HG02610 (cell line): ENCODE data around the gene HSPA13.
"Not testable (repeated sequence)": the region's sequence is repeated elsewhere in the genome, so short reads cannot be mapped to it uniquely, and the experiment has no call there.

Source experiments
- ATAC-seq: cut with Tn5 transposase; IDR thresholded peaks from one replicate; pipeline ENCODE4 v1.9.1; 2021; ENCODE audit warnings: mild to moderate bottlenecking, moderate library complexity; ENCODE audit not compliant: unreplicated experiment

HSPA13 gene, protein sequence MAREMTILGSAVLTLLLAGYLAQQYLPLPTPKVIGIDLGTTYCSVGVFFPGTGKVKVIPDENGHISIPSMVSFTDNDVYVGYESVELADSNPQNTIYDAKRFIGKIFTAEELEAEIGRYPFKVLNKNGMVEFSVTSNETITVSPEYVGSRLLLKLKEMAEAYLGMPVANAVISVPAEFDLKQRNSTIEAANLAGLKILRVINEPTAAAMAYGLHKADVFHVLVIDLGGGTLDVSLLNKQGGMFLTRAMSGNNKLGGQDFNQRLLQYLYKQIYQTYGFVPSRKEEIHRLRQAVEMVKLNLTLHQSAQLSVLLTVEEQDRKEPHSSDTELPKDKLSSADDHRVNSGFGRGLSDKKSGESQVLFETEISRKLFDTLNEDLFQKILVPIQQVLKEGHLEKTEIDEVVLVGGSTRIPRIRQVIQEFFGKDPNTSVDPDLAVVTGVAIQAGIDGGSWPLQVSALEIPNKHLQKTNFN

DNA sequence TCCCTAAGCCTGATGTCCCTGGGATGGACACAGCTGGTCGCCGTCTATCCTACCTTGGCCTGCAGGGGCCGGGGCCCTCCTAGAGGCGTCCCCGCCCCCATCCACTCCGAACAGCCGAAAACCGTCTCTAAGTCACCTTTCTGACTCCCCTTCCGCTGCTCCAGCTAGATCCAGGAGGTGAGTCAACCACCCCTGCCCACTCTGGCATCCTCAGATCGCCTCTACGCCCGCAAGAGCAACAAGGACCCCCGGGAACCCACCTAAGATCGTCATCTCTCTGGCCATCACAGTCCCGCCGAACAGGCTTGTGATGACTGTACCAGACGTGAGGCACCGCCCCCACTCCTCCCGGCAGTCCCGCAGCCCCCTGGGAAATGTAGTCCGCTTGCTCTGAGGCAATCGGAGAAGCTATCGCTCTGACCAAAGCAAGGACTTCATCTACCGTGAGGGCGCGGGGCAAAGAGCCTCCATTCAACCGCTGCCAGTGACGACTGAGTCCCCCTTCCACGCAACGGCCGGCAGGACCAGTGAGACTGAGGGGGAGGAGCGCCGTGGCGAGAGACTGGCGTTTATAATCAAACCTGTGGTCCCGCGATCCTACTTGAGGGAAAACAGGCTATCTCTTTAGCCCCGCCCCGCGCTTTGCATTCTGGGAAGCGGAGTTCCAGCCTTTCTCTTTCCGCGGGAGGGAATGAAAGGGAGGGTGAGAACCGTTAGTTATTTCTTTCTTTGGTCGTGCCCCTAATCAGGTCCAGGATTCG is at the start of gene HSPA13:
Gene HSPA13 (minus strand): TSS at position 312 of the 761 bp plus-strand sequence. CDS start 27 bp downstream, at position 285.
- ATAC-seq, result peak; percentile 98

DNA sequence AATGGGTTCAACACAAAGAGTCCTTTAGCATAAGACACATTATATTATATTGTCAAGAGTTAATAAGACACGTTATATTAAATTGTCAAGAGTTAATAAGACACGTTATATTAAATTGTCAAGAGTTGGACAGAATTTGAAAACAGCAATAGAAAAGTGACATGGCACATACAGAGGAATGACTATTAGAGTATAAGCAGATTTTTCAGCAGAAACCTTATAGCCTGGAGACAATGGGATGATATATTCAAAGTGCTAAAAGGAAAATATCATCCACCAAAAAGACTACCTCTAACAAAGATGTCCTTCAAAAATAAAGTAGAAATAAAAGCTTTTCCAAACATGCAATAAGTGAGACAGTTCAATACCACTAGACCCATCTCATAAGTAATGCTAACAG is 36.0 kb upstream of the HSPA13 start:
- no peak for ATAC-seq

DNA sequence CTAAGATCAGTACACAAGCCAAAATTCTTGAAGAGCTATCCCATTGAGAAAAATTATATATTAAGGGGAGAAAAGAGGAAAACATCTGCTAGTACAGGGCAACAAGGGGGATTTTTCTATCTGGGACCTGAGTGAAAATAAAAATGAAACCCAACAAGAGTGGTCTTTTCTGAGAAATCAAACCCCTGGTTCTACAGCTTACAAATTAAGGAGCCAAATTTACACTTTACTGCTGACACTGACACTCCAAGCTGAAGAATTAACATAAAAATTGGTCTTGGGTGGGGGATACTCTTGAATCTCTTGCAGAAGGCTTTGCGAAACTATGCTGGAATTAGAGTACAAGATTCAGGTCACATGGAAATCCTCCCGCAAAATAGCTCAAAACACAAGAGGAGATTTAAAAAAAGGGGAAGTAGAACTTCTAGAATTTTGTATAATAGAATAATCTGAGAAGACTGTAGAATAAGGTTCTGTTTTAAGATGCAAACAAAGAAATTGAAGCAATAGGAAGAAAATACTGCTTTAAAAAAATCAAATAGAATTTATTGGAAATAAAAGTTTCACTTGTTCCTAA is 32.1 kb upstream of the HSPA13 start:
- peak; percentile 34 for ATAC-seq

DNA sequence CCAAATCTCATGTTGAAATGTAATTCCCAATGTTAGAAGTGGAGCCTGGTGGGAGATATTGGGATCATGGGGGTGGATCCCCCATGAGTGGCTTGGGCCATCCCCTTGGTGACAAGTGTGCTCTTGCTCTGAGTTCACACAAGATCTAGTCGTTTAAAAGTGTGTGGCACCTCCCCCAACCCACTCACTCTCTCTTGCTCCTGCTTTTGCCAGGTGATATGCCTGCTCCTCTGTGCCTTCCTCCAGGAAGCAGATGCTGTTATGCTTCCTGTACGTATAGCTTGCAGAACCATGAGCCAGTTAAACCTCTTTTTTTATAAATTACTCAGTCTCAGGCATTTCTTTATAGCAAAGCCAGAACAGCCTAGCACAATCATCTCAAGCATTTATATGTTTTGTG is 23.0 kb upstream of the HSPA13 start:
- ATAC-seq, result no peak

DNA sequence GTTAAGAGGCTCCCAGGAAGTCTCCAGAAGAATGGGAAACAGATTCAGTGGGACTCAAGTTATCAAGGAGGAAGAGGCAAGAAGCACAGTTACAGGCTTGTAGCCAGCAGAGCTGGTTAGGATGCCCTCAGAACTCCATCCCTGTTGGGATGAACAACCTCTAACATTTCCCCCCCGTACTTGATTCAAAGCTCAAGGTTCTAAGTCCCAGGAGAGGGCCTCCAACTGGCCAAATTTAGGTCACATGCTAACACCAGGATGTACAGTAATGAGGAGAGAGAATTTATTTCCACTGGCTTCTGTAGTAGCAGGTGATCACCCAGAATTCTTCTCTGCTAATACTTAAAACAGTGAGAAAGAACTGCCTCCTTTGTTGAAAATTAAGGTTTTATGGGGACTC is 22.3 kb upstream of the HSPA13 start:
- no peak for ATAC-seq

DNA sequence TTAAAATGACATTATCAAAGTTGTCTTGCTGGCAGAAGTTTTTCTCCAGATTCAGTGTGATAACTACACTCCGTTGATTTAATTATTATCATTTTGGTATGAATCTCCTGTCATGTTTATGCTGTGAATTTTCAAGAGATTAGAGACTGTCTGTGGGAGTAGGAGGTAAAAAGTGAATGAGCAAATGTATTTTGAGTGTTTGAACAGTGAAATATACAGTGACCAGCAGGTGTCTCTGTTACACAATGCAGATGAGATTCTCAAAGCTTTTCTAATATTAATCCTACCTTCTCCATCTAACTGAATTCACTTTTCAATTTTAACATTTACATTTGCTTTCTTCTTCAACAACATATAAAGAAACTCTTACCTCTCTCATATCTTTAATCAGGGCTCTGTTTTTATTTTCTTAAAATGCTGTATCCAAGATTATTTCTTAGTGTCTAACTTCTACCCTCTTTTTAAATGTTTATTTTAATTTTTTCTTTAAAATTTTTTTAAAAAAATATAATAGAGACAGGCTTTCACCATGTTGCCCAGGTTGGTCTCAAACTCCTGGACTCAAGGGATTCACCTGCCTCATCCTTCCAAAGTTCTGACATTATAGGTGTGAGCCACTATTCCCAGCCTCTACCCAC is 20.9 kb upstream of the HSPA13 start:
- no peak for ATAC-seq

DNA sequence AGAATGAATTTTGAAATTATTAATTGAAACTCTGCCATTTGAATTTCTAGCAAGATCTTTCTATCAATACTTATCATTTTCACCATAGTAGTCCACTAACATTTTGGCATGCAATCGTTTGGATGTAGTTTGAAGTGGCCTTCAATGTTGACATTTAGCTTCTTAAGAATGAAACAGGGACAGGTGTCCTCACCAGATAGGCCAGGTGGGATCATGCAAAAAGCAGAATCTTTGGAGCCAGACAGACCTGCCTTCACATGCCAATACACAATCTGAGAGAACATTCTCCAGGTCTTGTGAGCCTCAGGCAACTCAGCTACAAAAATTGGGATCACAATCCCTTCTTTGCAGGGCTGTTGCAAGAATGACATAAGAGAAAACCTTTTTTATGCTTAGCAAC is 18.3 kb upstream of the HSPA13 start:
- no peak for ATAC-seq

DNA sequence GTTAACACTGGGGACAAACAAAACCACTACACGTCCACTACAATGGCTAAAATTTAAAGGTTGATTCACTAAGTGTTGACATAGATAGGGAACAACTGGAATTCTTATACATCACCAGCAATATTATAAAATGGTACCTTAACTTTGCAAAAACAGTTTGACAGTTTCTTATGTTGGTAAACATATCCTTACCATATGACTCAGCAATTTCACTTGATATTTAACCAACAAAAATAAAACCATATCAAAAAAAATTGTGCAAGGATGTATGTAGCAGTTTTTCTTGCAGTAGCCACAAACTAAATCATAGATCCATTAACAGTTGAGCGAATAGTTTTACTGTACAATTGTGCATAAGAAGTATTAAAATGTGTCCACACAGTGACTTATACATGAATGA is 5.3 kb upstream of the HSPA13 start:
- no peak for ATAC-seq

DNA sequence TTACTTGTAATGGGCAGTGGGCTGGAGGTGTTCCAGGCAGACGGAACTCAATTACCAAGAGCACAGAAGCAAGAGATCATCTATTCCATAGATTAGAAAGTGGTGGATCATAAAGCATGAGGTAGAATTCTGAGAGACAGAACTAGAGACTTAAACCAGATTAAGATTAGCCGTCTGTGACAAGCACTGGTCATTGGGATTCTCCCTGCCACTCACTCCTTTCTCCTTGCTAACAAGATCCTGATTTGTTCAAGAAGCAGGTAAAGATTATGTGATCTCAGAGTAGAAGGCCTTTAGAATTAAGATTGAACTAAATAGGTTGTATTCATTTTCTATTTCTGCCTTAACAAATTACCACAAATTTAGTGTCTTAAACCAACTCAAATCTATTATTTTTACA is 1.5 kb upstream of the HSPA13 start:
- no peak for ATAC-seq

DNA sequence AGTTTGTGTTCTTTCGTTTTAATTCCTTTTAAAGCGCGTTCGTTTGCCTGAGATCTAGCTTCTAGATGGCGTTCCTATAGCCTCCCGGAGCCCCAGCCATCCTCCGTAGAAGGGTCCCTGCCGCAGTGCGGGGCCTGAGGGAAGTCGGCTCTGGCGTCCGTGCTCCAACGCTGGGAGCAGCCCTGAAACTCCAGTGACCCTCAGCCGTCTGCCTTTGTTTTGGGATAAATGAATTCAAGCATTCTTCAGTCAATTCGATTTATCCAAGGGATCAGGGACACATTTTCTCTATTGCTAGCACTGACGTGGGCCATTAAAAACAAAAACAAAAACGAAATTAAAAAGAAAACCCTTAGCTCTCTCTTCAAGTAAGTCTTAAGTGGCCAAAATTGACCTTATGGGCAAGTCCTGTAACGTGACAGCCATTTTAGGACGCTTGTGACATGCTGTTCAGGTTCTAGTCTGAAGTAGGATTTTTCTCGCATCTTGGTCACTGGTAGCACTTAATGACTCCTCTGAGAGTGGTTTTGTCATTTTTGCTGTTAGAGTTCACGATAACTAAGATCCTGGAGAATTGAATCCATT is 742 bp upstream of the HSPA13 start:
- ATAC-seq, result peak; percentile 24

DNA sequence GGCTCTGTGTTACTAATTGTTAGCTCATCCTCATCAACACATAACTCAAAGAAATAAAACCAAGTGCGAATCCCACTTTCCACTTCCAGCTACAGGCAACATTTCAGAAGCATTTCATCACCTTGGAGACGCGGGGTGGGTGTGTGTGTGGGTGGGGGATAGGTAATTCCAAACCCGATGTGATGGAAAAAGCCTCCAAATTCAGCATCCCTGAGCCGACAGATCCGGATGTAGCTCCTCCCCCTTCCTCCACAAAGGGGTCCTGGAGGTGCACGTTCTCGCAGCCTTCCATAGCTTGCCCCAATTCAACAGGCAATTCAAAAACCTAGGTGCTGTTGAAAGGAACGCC is 486 bp downstream of the HSPA13 start:
- no peak for ATAC-seq

DNA sequence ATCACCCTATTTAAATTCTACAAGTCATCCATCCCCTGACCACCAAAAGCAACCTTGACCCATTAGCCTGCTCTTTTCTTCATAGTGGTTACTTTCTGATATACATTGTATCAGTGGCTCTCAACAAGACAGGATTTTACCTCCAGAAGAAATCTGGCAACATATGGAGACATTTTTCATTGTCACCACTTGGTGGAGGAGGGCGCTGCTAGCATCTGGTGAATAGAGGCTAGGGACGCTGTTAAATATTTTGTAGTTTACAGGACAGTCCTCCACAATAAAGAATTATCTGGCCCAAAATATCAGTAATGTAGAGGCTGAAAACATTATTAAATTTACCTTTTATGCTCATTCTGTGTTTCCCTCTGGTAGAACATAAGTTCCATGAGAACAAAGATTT is 6.1 kb downstream of the HSPA13 start:
- ATAC-seq, result no peak

DNA sequence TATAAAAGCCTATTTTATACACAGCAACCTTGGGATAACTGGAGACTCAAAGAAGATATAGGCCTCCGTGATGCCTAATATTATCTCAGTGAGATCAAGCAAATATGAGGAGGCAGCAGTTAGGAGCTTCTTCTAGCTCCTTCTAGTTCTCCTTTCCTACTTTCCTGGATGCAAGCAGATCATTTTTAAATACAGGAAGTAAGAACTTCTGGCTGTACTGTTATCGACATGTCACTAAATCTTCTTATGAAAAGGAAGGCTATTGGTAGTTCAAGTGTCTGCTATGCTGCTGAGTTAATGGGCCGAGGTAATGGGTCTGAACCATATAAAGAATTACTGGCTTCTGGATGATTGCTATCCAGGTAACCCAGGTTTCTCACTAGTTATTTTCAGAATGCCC is 15.9 kb downstream of the HSPA13 start:
- ATAC-seq, result no peak

DNA sequence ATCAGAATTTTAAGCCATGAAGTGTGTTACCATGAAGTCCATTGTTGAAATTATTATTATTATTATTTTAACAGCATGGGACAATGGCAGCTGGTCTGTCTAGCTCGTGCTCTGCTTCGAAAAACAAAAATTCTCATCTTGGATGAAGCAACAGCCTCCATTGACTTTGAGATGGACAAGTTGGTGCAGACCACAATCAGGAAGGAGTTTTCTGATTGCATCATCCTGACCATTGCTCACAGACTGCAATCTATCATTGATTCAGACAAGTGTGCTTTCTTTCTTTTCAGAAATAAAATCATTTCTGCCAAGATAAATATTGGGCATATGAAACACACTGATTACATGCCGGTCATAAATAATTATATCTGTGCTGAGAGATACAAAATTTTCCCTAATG is 21.0 kb downstream of the HSPA13 start:
- ATAC-seq, result no peak

DNA sequence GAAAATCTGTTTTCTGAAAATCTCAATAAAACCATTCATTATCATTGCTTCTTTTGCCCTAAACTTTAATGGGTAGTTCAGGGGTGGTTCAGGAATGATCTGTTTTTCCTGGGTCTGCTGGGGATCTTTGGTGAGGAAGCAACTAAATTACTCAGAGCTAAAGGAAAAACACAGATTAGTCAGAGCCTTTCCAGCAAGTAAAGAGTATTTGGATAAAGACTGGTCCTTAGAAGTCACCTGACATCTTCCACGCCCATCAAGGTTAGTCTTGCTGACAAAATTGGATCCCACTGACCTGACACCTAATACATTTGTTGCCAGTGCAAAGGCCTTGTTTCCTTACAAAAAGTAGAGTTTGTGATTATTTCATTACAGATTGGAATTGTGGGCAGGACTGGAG is 24.2 kb downstream of the HSPA13 start:
- ATAC-seq, result no peak

DNA sequence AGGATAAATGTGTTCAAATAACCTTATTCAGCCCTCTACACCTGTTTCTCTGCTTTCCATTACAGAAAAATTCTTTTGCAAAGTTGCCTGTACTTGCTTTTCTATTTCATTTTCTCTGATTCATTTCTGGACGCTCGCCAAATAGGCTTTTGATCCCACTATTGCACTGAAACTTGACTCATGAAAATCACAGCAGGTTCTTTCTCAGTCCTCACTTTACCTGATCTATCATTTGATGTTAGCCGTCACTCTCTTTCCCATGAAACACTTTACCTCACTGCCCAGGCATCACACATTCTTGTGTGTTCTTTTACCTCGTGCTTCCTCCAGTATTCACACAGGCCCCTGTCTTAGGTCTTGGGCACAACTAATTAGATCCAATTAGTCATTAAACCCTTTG is 26.2 kb downstream of the HSPA13 start:
- ATAC-seq, result no peak

DNA sequence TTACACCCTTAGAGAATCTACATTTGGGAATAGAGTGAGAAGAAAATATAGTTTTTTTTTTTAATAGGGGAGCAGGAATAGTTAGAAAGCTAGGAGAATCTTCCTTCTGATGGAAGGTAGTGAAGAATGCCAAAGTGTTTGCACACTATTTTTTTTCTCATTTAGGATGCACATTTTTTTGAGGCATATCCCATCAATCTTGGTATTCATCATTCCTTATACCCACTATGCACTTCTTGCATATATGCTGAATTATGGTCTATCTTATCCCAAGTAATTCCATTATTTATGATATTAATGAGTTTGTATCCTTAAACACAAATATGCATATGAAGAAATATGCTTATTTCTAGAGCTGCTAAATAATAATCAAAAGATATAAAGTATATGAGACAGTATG is 28.4 kb downstream of the HSPA13 start:
- ATAC-seq, result no peak

DNA sequence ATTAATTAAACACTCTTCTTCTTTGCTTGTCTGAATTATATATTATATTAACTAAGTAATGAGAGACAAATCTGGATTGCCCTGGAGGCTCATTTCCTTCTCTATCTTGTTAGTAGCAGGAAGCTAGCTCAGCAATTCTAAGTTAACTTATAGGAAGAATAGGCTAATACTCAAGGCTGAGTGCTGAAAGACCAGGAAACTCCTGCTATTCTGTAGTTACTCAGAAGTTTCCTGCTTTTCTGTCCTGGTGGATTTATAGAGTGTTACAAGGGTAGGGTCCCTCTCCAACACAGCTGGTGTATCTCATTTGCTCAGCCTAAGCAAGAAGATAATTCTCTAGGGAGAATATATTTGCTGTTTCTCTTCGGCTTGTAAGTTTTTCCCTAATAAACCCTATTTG is 29.2 kb downstream of the HSPA13 start:
- ATAC-seq, result no peak

DNA sequence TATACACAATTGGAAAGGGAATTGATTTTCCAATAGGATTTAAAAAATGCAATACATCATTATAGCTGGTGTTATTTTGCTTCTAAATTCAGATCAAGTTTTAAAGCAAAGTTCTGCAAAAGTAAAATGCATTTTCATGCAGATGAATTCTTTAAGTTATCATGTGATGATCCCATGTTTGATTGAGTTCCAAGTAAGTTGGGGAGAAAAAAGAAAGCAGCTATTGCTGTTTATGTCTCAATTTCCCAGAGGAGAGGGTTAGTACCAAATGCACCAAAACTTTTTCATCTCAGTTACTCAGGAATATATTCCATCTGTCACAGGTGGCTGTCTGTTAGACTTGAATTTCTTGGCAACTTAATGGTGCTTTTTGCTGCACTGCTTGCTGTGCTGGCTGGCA is 29.7 kb downstream of the HSPA13 start:
- ATAC-seq, result no peak

DNA sequence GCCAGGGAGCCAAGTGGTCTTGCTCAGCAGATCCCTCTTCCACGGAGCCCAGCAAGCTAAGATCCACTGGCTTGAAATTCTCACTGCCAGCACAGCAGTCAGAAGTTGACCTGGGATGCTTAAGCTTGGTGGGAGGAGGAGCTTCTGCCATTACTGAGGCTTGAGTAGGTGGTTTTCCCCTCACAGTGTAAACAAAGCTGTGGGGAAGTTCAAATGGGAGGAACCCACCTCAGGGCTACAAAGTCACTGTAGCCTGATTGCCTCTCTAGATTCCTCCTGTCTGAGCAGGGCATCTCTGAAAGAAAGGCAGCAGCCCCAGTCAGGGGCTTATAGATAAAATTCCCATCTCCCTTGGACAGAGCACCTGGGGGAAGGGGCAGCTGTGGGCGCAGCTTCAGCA is 55.6 kb downstream of the HSPA13 start:
- ATAC-seq, result not testable (repeated sequence)

DNA sequence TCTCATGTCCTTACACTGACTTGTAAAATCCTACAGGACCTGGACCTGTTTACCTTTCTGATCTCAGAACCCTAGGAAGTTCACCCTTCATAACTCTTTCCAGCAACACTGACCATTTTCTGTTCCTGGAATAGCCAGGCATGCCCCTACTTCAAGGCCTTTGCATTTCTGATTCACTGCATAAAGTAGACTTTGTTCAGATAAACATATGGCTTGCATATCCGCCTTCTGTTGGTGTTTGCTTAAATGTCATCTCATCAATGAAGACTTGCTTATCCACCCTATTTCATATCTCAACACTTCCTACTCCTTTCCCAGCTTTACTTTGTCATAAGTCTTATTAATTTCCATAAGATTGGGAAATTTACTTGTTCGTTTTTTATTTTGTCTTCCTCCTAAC is 57.4 kb downstream of the HSPA13 start:
- ATAC-seq, result no peak
